ENCODE measurements around the gene OLFM3. TPM values are rescaled to one million over a fixed set of nuclear protein-coding genes. Genes with fewer than 3 reads are reported as not detected.

OLFM3 gene
- total and polyA plus RNA-seq, 2 experiments from 2014 or later: 0.21 to 0.31 TPM

DNA sequence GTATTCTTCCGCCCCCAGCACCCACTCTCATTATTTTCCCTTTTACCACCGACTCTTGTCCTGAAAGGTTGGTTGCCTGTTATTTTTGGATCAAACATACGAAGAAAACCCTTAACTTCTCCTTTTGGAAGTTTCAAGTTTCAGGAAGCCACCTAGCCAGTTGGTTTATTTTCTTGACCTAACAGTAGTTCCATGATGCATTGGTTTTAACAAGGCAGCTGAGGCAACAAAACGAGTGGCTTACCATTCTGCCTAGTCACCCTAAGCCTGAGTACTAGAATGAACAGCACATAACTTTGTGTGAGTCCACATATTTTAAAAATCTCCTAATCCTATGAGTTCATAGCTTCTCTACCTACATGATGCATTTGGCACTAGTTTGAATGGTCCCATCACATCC, 28.9 kb downstream of the OLFM3 start (continued):
- TF ChIP-seq, protein P1, sequence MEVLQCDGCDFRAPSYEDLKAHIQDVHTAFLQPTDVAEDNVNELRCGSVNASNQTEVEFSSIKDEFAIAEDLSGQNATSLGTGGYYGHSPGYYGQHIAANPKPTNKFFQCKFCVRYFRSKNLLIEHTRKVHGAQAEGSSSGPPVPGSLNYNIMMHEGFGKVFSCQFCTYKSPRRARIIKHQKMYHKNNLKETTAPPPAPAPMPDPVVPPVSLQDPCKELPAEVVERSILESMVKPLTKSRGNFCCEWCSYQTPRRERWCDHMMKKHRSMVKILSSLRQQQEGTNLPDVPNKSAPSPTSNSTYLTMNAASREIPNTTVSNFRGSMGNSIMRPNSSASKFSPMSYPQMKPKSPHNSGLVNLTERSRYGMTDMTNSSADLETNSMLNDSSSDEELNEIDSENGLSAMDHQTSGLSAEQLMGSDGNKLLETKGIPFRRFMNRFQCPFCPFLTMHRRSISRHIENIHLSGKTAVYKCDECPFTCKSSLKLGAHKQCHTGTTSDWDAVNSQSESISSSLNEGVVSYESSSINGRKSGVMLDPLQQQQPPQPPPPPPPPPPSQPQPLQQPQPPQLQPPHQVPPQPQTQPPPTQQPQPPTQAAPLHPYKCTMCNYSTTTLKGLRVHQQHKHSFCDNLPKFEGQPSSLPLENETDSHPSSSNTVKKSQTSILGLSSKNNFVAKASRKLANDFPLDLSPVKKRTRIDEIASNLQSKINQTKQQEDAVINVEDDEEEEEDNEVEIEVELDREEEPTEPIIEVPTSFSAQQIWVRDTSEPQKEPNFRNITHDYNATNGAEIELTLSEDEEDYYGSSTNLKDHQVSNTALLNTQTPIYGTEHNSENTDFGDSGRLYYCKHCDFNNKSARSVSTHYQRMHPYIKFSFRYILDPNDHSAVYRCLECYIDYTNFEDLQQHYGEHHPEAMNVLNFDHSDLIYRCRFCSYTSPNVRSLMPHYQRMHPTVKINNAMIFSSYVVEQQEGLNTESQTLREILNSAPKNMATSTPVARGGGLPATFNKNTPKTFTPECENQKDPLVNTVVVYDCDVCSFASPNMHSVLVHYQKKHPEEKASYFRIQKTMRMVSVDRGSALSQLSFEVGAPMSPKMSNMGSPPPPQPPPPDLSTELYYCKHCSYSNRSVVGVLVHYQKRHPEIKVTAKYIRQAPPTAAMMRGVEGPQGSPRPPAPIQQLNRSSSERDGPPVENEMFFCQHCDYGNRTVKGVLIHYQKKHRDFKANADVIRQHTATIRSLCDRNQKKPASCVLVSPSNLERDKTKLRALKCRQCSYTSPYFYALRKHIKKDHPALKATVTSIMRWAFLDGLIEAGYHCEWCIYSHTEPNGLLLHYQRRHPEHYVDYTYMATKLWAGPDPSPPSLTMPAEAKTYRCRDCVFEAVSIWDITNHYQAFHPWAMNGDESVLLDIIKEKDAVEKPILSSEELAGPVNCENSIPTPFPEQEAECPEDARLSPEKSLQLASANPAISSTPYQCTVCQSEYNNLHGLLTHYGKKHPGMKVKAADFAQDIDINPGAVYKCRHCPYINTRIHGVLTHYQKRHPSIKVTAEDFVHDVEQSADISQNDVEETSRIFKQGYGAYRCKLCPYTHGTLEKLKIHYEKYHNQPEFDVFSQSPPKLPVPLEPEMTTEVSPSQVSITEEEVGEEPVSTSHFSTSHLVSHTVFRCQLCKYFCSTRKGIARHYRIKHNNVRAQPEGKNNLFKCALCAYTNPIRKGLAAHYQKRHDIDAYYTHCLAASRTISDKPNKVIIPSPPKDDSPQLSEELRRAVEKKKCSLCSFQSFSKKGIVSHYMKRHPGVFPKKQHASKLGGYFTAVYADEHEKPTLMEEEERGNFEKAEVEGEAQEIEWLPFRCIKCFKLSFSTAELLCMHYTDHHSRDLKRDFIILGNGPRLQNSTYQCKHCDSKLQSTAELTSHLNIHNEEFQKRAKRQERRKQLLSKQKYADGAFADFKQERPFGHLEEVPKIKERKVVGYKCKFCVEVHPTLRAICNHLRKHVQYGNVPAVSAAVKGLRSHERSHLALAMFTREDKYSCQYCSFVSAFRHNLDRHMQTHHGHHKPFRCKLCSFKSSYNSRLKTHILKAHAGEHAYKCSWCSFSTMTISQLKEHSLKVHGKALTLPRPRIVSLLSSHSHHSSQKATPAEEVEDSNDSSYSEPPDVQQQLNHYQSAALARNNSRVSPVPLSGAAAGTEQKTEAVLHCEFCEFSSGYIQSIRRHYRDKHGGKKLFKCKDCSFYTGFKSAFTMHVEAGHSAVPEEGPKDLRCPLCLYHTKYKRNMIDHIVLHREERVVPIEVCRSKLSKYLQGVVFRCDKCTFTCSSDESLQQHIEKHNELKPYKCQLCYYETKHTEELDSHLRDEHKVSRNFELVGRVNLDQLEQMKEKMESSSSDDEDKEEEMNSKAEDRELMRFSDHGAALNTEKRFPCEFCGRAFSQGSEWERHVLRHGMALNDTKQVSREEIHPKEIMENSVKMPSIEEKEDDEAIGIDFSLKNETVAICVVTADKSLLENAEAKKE (CRISPR knock-in tag; IDR thresholded peaks at IDR 0.05): no peak
- TF ChIP-seq, protein P2, sequence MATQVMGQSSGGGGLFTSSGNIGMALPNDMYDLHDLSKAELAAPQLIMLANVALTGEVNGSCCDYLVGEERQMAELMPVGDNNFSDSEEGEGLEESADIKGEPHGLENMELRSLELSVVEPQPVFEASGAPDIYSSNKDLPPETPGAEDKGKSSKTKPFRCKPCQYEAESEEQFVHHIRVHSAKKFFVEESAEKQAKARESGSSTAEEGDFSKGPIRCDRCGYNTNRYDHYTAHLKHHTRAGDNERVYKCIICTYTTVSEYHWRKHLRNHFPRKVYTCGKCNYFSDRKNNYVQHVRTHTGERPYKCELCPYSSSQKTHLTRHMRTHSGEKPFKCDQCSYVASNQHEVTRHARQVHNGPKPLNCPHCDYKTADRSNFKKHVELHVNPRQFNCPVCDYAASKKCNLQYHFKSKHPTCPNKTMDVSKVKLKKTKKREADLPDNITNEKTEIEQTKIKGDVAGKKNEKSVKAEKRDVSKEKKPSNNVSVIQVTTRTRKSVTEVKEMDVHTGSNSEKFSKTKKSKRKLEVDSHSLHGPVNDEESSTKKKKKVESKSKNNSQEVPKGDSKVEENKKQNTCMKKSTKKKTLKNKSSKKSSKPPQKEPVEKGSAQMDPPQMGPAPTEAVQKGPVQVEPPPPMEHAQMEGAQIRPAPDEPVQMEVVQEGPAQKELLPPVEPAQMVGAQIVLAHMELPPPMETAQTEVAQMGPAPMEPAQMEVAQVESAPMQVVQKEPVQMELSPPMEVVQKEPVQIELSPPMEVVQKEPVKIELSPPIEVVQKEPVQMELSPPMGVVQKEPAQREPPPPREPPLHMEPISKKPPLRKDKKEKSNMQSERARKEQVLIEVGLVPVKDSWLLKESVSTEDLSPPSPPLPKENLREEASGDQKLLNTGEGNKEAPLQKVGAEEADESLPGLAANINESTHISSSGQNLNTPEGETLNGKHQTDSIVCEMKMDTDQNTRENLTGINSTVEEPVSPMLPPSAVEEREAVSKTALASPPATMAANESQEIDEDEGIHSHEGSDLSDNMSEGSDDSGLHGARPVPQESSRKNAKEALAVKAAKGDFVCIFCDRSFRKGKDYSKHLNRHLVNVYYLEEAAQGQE (IDR thresholded peaks at IDR 0.05; ENCODE audit: unreplicated experiment): no peak
- TF ChIP-seq ZNF331 (CRISPR knock-in tag; IDR thresholded peaks at IDR 0.05; ENCODE audit: low read depth) (no peak), EZH2phosphoT487 (IDR thresholded peaks at IDR 0.05; ENCODE audit: unreplicated experiment) (no peak), NANOG (IDR thresholded peaks at IDR 0.05; ENCODE audit: borderline replicate concordance) (no peak), STAT1 (IDR thresholded peaks at IDR 0.05; ENCODE audit: unreplicated experiment) (no peak), ZNF114 (CRISPR knock-in tag; IDR thresholded peaks at IDR 0.05) (no peak)
